IMR-90 (cell line): ENCODE data around the gene CAPZA1. TPM values are rescaled to one million over a fixed set of nuclear protein-coding genes. Genes with fewer than 3 reads are reported as not detected.

Experiments
- ATAC-seq: fragments of 200-7000 bp; cut with Tn5 transposase; 2 replicates; pipeline ENCODE4 v1.9.1; 2020; ENCODE audit warnings: low read depth, mild to moderate bottlenecking, moderate library complexity
- BruUV-seq: library from RNA; stranded (reverse); fragments of 400-500 nt; replicated peaks from 2 replicates; lab custom pipeline; 2021; lab: Mats Ljungman, UMichigan
- CTCF ChIA-PET: fragments of 300-600 bp; formaldehyde crosslinking; extraction: SDS; loops from one replicate; lab custom pipeline; 2021; ENCODE audit warnings: antibody characterized with exemption; lab: Yijun Ruan, JAX
- POLR2A ChIA-PET: fragments of 300-600 bp; sonication (Branson Sonifier 250); formaldehyde crosslinking; loops from one replicate; lab custom pipeline; 2022; ENCODE audit warnings: antibody characterized with exemption; ENCODE audit not compliant: unreplicated experiment; lab: Charles Lee
- DNase-seq: peaks from one replicate; pipeline ENCODE4 v3.0.0; 2013
- H2AFZ ChIP-seq: replicated peaks from 2 replicates; pipeline ENCODE3; 2013; ENCODE audit warnings: low read length, mild to moderate bottlenecking; ENCODE audit not compliant: poor library complexity
- H2AK5ac ChIP-seq: 2 replicates; pipeline ENCODE4 v1.6.1; 2013; ENCODE audit warnings: low read depth, low read length, inconsistent platforms
- H2AK9ac ChIP-seq: replicated peaks from 2 replicates; pipeline ENCODE3; 2013; ENCODE audit warnings: mild to moderate bottlenecking, low read depth, low read length, moderate library complexity; ENCODE audit not compliant: poor library complexity
- H2BK120ac ChIP-seq: 2 replicates; pipeline ENCODE4 v1.6.1; 2013; ENCODE audit warnings: low read depth, low read length, inconsistent platforms
- H2BK15ac ChIP-seq: 3 replicates; pipeline ENCODE4 v1.6.1; 2013; ENCODE audit warnings: low read depth, low read length, inconsistent platforms
- H2BK20ac ChIP-seq: 2 replicates; pipeline ENCODE4 v1.6.1; 2013; ENCODE audit warnings: low read depth, mild to moderate bottlenecking, inconsistent platforms, low read length, moderate library complexity
- H2BK5ac ChIP-seq: 2 replicates; pipeline ENCODE4 v1.6.1; 2013; ENCODE audit warnings: mild to moderate bottlenecking, low read depth, low read length, inconsistent platforms; ENCODE audit not compliant: poor library complexity, severe bottlenecking
- H3K14ac ChIP-seq: replicated peaks from 2 replicates; pipeline ENCODE4 v1.6.1; 2013; ENCODE audit warnings: low read depth, low read length, inconsistent platforms
- H3K18ac ChIP-seq: 2 replicates; pipeline ENCODE4 v1.6.1; 2013; ENCODE audit warnings: low read depth, low read length, control low read depth
- H3K23ac ChIP-seq: 2 replicates; pipeline ENCODE4 v1.6.1; 2013; ENCODE audit warnings: low read depth, low read length, inconsistent platforms
- H3K27ac ChIP-seq: 2 replicates; pipeline ENCODE4 v1.5.1; 2013; ENCODE audit warnings: mild to moderate bottlenecking, control low read depth, low read length; ENCODE audit not compliant: insufficient read depth
- H3K27me3 ChIP-seq: 2 replicates; pipeline ENCODE4 v1.6.1; 2013; ENCODE audit warnings: low read length; ENCODE audit not compliant: control insufficient read depth, insufficient read depth
- H3K36me3 ChIP-seq: 2 replicates; pipeline ENCODE4 v1.6.1; 2013; ENCODE audit warnings: low read length, mixed read lengths; ENCODE audit not compliant: control insufficient read depth, insufficient read depth
- H3K4ac ChIP-seq: 2 replicates; pipeline ENCODE4 v1.6.1; 2013; ENCODE audit warnings: low read depth, low read length, inconsistent platforms
- H3K4me1 ChIP-seq: 2 replicates; pipeline ENCODE4 v1.6.1; 2013; ENCODE audit warnings: low read length, mixed read lengths; ENCODE audit not compliant: control insufficient read depth, insufficient read depth
- H3K4me2 ChIP-seq: 2 replicates; pipeline ENCODE4 v1.6.1; 2013; ENCODE audit warnings: low read depth, mild to moderate bottlenecking, control low read depth, low read length, moderate library complexity
- H3K4me3 ChIP-seq: 2 replicates; pipeline ENCODE4 v1.5.1; 2013; ENCODE audit warnings: low read depth, mild to moderate bottlenecking, control low read depth, low read length, moderate library complexity; ENCODE audit not compliant: insufficient read depth
- H3K56ac ChIP-seq: 2 replicates; pipeline ENCODE4 v1.6.1; 2013; ENCODE audit warnings: low read length, inconsistent platforms; ENCODE audit not compliant: insufficient read depth; ENCODE audit errors: extremely low read depth
- H3K79me1 ChIP-seq, 2 experiments: 2 replicates each; pipeline ENCODE4 v1.6.1; 2013; ENCODE audit warnings: low read length in 2 of 2, inconsistent platforms in 1 of 2, low read depth in 1 of 2
- H3K9ac ChIP-seq: 2 replicates; pipeline ENCODE4 v1.6.1; 2013; ENCODE audit warnings: low read depth, low read length, control low read depth
- H3K9me1 ChIP-seq: 2 replicates; pipeline ENCODE4 v1.6.1; 2013; ENCODE audit warnings: low read length, inconsistent platforms; ENCODE audit not compliant: insufficient read depth
- H3K9me3 ChIP-seq: 2 replicates; pipeline ENCODE4 v1.6.1; 2013; ENCODE audit warnings: low read length; ENCODE audit not compliant: control insufficient read depth, insufficient read depth
- H4K20me1 ChIP-seq: 2 replicates; pipeline ENCODE4 v1.6.1; 2013; ENCODE audit warnings: low read length, inconsistent platforms; ENCODE audit not compliant: insufficient read depth
- H4K5ac ChIP-seq: 2 replicates; pipeline ENCODE4 v1.6.1; 2013; ENCODE audit warnings: mild to moderate bottlenecking, low read depth, low read length, control low read depth
- H4K8ac ChIP-seq, 2 experiments: 2 replicates each; pipeline ENCODE4 v1.6.1; 2013; ENCODE audit warnings: low read depth in 2 of 2, low read length in 2 of 2, control low read depth in 1 of 2, inconsistent platforms in 1 of 2
- H4K91ac ChIP-seq: 2 replicates; pipeline ENCODE4 v1.6.1; 2013; ENCODE audit warnings: low read depth, low read length, inconsistent platforms; ENCODE audit not compliant: insufficient read depth
- BHLHE40 ChIP-seq: fragments of 150-350 bp; IDR thresholded peaks from 2 replicates; pipeline ENCODE4 v1.6.1; 2016; ENCODE audit warnings: mild to moderate bottlenecking, low read depth, low read length
- NFE2L2 ChIP-seq: fragments of 150-350 bp; IDR thresholded peaks from 2 replicates; pipeline ENCODE4 v1.6.1; 2016; ENCODE audit warnings: low read depth, mild to moderate bottlenecking, low read length
- RAD21 ChIP-seq: IDR thresholded peaks from 2 replicates; pipeline ENCODE4 v1.6.1; 2012; ENCODE audit warnings: low read length, improper control_type of control experiment
- RCOR1 ChIP-seq: IDR thresholded peaks from 2 replicates; pipeline ENCODE4 v1.6.1; 2012; ENCODE audit warnings: mild to moderate bottlenecking, low read length, improper control_type of control experiment; ENCODE audit not compliant: insufficient replicate concordance
- WGBS, 2 experiments: methylation state at CpG; one replicate each; pipeline versions ENCODE4 v1.1.5 to v1.1.7; 2013; ENCODE audit warnings: missing lambda C conversion rate in 2 of 2; ENCODE audit not compliant: insufficient read length in 1 of 2; ENCODE audit errors: extremely low coverage in 2 of 2; 5-methylcytosine and 5-hydroxymethylcytosine counted together
- dilution Hi-C: fragments of 300-500 bp; cut with HindIII; formaldehyde crosslinking; loops from one replicate; pipeline ENCODE4 v1.14.3; 2018; ENCODE audit warnings: low sequenced_read_pairs; ENCODE audit not compliant: unreplicated experiment
- in situ Hi-C: fragments of 300-500 bp; cut with MboI; formaldehyde crosslinking; loops from 3 replicates; pipeline ENCODE4 v1.14.3; 2019; ENCODE audit warnings: low sequenced_read_pairs, inconsistent platforms, mixed read lengths
- intact Hi-C: fragments of 100-400 bp; cut with micrococcal nuclease; formaldehyde crosslinking; loops from 2 replicates; pipeline ENCODE4 v1.10.0; 2022
- polyA plus RNA-seq, 3 experiments: library from polyadenylated mRNA; depleted of rRNA; stranded (reverse); fragments of >200 nt; gene quantifications; 2 replicates each; pipeline ENCODE4 v1.2.3, GENCODE V29; 2012; ENCODE audit warnings: low replicate concordance in 1 of 3
- total RNA-seq: library from RNA; depleted of rRNA; stranded (reverse); fragments of >200 nt; gene quantifications from 2 replicates; pipeline ENCODE4 v1.2.3, GENCODE V29; 2012
- TF ChIP-seq, protein P1 (sequence below): conservative IDR thresholded peaks from 2 replicates; pipeline ENCODE4 v1.5.1; 2012; ENCODE audit warnings: mild to moderate bottlenecking, low read depth, low read length, improper control_type of control experiment

The CAPZA1 gene
- total and polyA plus RNA-seq, 2 of the 4 experiments (the other 2 are of a cell fraction) = 108 to 262 TPM

DNA sequence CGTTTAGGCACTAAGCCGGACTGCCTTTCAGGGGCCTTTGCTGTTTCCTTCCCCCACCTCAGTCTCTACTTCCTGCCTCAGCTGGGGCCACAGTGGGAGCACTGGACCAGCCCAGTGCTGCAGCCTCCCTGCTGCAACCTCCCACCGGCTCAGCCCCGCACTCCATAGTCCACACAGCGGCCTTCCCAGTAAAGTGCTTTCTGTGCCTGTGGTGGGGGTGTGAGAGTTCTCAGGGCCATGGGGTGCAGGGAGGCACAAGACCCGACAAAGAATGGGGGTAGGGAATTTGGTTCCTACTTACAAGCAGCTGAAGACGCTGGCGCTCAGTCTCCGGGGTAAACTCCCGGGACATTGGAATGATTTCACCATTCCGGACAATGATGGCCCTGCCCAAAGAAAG, 92.0 kb downstream of the CAPZA1 start:
- no peak overlapping the region for H2BK20ac ChIP-seq
- no peak overlapping the region for H3K56ac ChIP-seq
- no peak overlapping the region for H3K9ac ChIP-seq
- BruUV-seq = no TSS peak
- no peak overlapping the region for H3K4me3 ChIP-seq
- ChIA-PET POLR2A (no interaction called here), CTCF (interaction anchor here (0.6 to 1.1 kb wide), 2 partner anchors 93 to 303 kb away, joined by 3 to 4 read pairs; no protein-coding TSS in a partner anchor)
- DNase-seq = no peak
- peaks cover 3% of the 10 kb centered on the region; the same call in 1 of the 2 replicates for H3K9me1 ChIP-seq
- H3K4ac ChIP-seq = no peak overlapping the region
- H3K79me1 ChIP-seq = peaks cover 4 to 6% of the 10 kb centered on the region in 2 experiments; a peak in 1 of 4 replicates
- dilution Hi-C loops = no loop called here
- no peaks in the 10 kb centered on the region for H3K36me3 ChIP-seq
- no peaks in the 10 kb centered on the region for H3K9me3 ChIP-seq
- H2AFZ ChIP-seq = no peak overlapping the region
- no peak overlapping the region for H3K18ac ChIP-seq
- H2AK5ac ChIP-seq = no peak overlapping the region
- in situ Hi-C loops = loop anchor here (10.0 to 25.0 kb wide), 2 partner anchors 243 to 976 kb away; partner anchors contain the start of gene SLC16A1
- H3K27me3 ChIP-seq = peaks cover 4% of the 10 kb centered on the region; the same call in 1 of the 2 replicates
- no peak overlapping the region for H2BK15ac ChIP-seq
- H2AK9ac ChIP-seq = no peak overlapping the region
- no peak overlapping the region for H4K8ac ChIP-seq
- H4K20me1 ChIP-seq = no peaks in the 10 kb centered on the region
- no peak overlapping the region for H3K4me2 ChIP-seq
- H3K4me1 ChIP-seq = peaks cover 3% of the 10 kb centered on the region; the same call in 1 of the 2 replicates
- ATAC-seq = no peak
- no peak overlapping the region for H3K23ac ChIP-seq
- H4K91ac ChIP-seq = no peak overlapping the region
- H4K5ac ChIP-seq = no peak overlapping the region
- 92% methylated on average over 4 of the region's 11 CpGs; no CpG with 5 or more reads in 1 of the 2 experiments for WGBS, 2 experiments
- no peak overlapping the region for H2BK120ac ChIP-seq
- H3K14ac ChIP-seq = no peak overlapping the region
- intact Hi-C loops = loop anchor here (10.0 kb wide), 1 partner anchor 243 kb away; the partner anchor contains the start of gene SLC16A1
- no peak overlapping the region for H3K27ac ChIP-seq
- no peak for TF ChIP-seq RCOR1
- no peak for TF ChIP-seq NFE2L2
- TF ChIP-seq, protein P1, sequence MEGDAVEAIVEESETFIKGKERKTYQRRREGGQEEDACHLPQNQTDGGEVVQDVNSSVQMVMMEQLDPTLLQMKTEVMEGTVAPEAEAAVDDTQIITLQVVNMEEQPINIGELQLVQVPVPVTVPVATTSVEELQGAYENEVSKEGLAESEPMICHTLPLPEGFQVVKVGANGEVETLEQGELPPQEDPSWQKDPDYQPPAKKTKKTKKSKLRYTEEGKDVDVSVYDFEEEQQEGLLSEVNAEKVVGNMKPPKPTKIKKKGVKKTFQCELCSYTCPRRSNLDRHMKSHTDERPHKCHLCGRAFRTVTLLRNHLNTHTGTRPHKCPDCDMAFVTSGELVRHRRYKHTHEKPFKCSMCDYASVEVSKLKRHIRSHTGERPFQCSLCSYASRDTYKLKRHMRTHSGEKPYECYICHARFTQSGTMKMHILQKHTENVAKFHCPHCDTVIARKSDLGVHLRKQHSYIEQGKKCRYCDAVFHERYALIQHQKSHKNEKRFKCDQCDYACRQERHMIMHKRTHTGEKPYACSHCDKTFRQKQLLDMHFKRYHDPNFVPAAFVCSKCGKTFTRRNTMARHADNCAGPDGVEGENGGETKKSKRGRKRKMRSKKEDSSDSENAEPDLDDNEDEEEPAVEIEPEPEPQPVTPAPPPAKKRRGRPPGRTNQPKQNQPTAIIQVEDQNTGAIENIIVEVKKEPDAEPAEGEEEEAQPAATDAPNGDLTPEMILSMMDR = no peak
- TF ChIP-seq BHLHE40 = no peak
- TF ChIP-seq RAD21 = no peak
- no peak overlapping the region for H2BK5ac ChIP-seq
